Thoracic aorta (tissue), 2 donors: ENCODE data around the gene OR14A16. TPM values are rescaled to one million over a fixed set of nuclear protein-coding genes. Genes with fewer than 3 reads are reported as not detected.

ENCODE experiments used
- ATAC-seq: fragments of 150-250 bp; one replicate; pipeline ENCODE4 v1.8.0; 2017; ENCODE audit warnings: low read depth; ENCODE audit not compliant: insufficient number of reproducible peaks, low FRiP score
- DNase-seq: peaks from one replicate; pipeline ENCODE4 v3.0.0-alpha.2; 2020; ENCODE audit warnings: low spot score
- H3K27ac ChIP-seq, 2 donors: fragments of 200-600 bp; sonication (generic); 1 replicate in 1 of 2; 2 replicates in 1 of 2; pipeline ENCODE4 v1.5.1; 2016; ENCODE audit warnings: mild to moderate bottlenecking in 2 of 2, moderate library complexity in 2 of 2
- H3K27me3 ChIP-seq: fragments of 200-600 bp; sonication (generic); replicated peaks from 2 replicates; pipeline ENCODE4 v1.6.0; 2016; ENCODE audit warnings: mild to moderate bottlenecking; ENCODE audit not compliant: insufficient read depth
- H3K36me3 ChIP-seq: fragments of 200-600 bp; sonication (generic); one replicate; pipeline ENCODE4 v1.5.1; 2016
- H3K4me1 ChIP-seq, 2 donors: fragments of 200-600 bp; sonication (generic); 1 replicate in 1 of 2; 2 replicates in 1 of 2; pipeline versions ENCODE4 v1.5.1 to v1.6.0; 2016; ENCODE audit warnings: low read depth in 2 of 2, mild to moderate bottlenecking in 1 of 2; ENCODE audit not compliant: control insufficient read depth in 1 of 2
- H3K4me3 ChIP-seq: fragments of 200-600 bp; sonication (generic); 2 replicates; pipeline ENCODE4 v1.5.1; 2016; ENCODE audit warnings: mild to moderate bottlenecking
- H3K9me3 ChIP-seq: fragments of 200-600 bp; sonication (generic); 2 replicates; pipeline ENCODE4 v1.5.1; 2016
- CTCF ChIP-seq: fragments of 200-600 bp; sonication (generic); IDR thresholded peaks from one replicate; pipeline ENCODE4 v1.5.1; 2019; ENCODE audit warnings: antibody characterized with exemption
- total RNA-seq, 2 donors: library from RNA; depleted of rRNA; stranded (reverse); fragments of >200 nt; gene quantifications; one replicate each; pipeline versions ENCODE4 v1.1.0 to v1.2.3, GENCODE V29; 2016

OR14A16 gene
- total RNA-seq, 2 donors from 2014 or later = not detected

GRCh38 chr1:247857069-247857984 is 33.4 kb upstream of the OR14A16 start, which contains the start of gene TRIM58:
TSS of gene TRIM58 (plus strand) at chr1:247857187. CDS start at chr1:247857247, 60 bp downstream.
- DNase-seq (no peak), ATAC-seq (no peak)
- H3K27me3 ChIP-seq = no peaks in the 10 kb centered on the region

GRCh38 chr1:247855911-247856310 is 32.0 kb upstream of the OR14A16 start:
- Histone ChIP-seq H3K27ac (no peak overlapping the region), H3K9me3 (no peaks in the 10 kb centered on the region), H3K4me1 (no peaks in the 10 kb centered on the region), H3K27me3 (no peaks in the 10 kb centered on the region), H3K36me3 (no peaks in the 10 kb centered on the region), H3K4me3 (no peak overlapping the region)
- DNase-seq (no peak), ATAC-seq (no peak)
- TF ChIP-seq CTCF = no peak

More at GRCh38 chr1:247857069-247857984, 33.4 kb upstream of the OR14A16 start, which contains the start of gene TRIM58:
- Histone ChIP-seq H3K9me3 (no peaks in the 10 kb centered on the region), H3K4me1 (no peaks in the 10 kb centered on the region), H3K4me3 (peak within 1 kb of the TSS; percentile 58), H3K27ac (no peak within 1 kb of the TSS), H3K36me3 (no peaks in the 10 kb centered on the region)
- TF ChIP-seq CTCF = no peak

- no peak for TF ChIP-seq CTCF
- no peaks in the 10 kb centered on the region for H3K4me1 ChIP-seq
- H3K36me3 ChIP-seq = no peaks in the 10 kb centered on the region
- H3K27ac ChIP-seq = no peak overlapping the region
- no peak overlapping the region for H3K4me3 ChIP-seq
- ATAC-seq (no peak), DNase-seq (no peak)
- H3K27me3 ChIP-seq = no peaks in the 10 kb centered on the region
- H3K9me3 ChIP-seq = no peaks in the 10 kb centered on the region
These were observed 31.1 kb upstream of the OR14A16 start for GRCh38 chr1:247854899-247855545.

GRCh38 chr1:247849616-247850015 is 25.7 kb upstream of the OR14A16 start:
- Histone ChIP-seq H3K4me3 (no peak overlapping the region), H3K27ac (no peak overlapping the region), H3K36me3 (no peaks in the 10 kb centered on the region), H3K27me3 (no peaks in the 10 kb centered on the region), H3K4me1 (no peaks in the 10 kb centered on the region), H3K9me3 (no peaks in the 10 kb centered on the region)
- no peak for ATAC-seq
- DNase-seq = no peak
- TF ChIP-seq CTCF = no peak

GRCh38 chr1:247848346-247848745 is 24.4 kb upstream of the OR14A16 start:
- Histone ChIP-seq H3K4me1 (no peaks in the 10 kb centered on the region), H3K27ac (no peak overlapping the region), H3K27me3 (no peaks in the 10 kb centered on the region), H3K36me3 (no peaks in the 10 kb centered on the region), H3K4me3 (no peak overlapping the region), H3K9me3 (no peaks in the 10 kb centered on the region)
- ATAC-seq (no peak), DNase-seq (no peak)
- TF ChIP-seq CTCF = no peak
